Lung (tissue), 12 donors: Measurements from ENCODE around the gene TMC1. TPM values are rescaled to one million over a fixed set of nuclear protein-coding genes. Genes with fewer than 3 reads are reported as not detected.

Source experiments
- ATAC-seq: fragments of 200-7000 bp; cut with Tn5 transposase; one replicate; pipeline ENCODE4 v1.9.1; 2020; ENCODE audit warnings: moderate number of reproducible peaks; ENCODE audit not compliant: insufficient read depth, low FRiP score
- DNase-seq, 3 donors: peaks; one replicate each; pipeline ENCODE4 v3.0.0-alpha.2; 2013 to 2017
- H3K27ac ChIP-seq, 2 donors: one replicate each; pipeline ENCODE4 v1.5.1; 2013; ENCODE audit warnings: mild to moderate bottlenecking in 2 of 2, moderate library complexity in 2 of 2, control low read depth in 1 of 2, inconsistent platforms in 1 of 2, low read depth in 1 of 2, low read length in 1 of 2
- H3K27me3 ChIP-seq, 3 donors: one replicate each; pipeline ENCODE4 v1.5.1; 2013; ENCODE audit warnings: low read length in 2 of 3; ENCODE audit not compliant: control insufficient read depth in 3 of 3, insufficient read depth in 3 of 3
- H3K36me3 ChIP-seq, 4 donors: one replicate each; pipeline ENCODE4 v1.5.1; 2013; ENCODE audit warnings: low read length in 4 of 4, mild to moderate bottlenecking in 1 of 4, moderate library complexity in 1 of 4; ENCODE audit not compliant: control insufficient read depth in 4 of 4, insufficient read depth in 4 of 4
- H3K4me1 ChIP-seq, 5 donors: one replicate each; pipeline ENCODE4 v1.5.1; 2013; ENCODE audit warnings: low read length in 5 of 5, mild to moderate bottlenecking in 2 of 5, moderate library complexity in 1 of 5; ENCODE audit not compliant: control insufficient read depth in 5 of 5, insufficient read depth in 5 of 5
- H3K4me3 ChIP-seq: one replicate; pipeline ENCODE4 v1.5.1; 2013; ENCODE audit warnings: mild to moderate bottlenecking, control low read depth, moderate library complexity
- H3K9ac ChIP-seq, 2 donors: one replicate each; pipeline ENCODE4 v1.5.1; 2013; ENCODE audit warnings: low read length in 2 of 2, control low read depth in 1 of 2; ENCODE audit not compliant: insufficient read depth in 1 of 2
- H3K9me3 ChIP-seq, 4 donors: one replicate each; pipeline ENCODE4 v1.5.1; 2013; ENCODE audit warnings: low read length in 3 of 4, mild to moderate bottlenecking in 1 of 4, moderate library complexity in 1 of 4; ENCODE audit not compliant: control insufficient read depth in 4 of 4, insufficient read depth in 3 of 4
- WGBS, 2 donors: extraction: QIAGEN DNeasy Blood & Tissue Kit; methylation state at CpG; one replicate each; pipeline ENCODE4 v1.1.7; 2013; 5-methylcytosine and 5-hydroxymethylcytosine counted together
- polyA plus RNA-seq, 2 donors: library from polyadenylated mRNA; stranded (reverse); fragments of 200-250 nt; gene quantifications; one replicate each; pipeline ENCODE4 v1.2.1, GENCODE V29; 2013
- total RNA-seq, 2 donors: library from RNA; depleted of rRNA in 1 of 2; stranded (reverse); fragments of >200 nt in 1 of 2; gene quantifications; one replicate each; pipeline ENCODE4 v1.2.1, GENCODE V29; 2014 to 2021
- TF ChIP-seq, protein P1 (sequence below): IDR thresholded peaks from 2 replicates; pipeline ENCODE4 v1.5.1; 2012; ENCODE audit warnings: mild to moderate bottlenecking; ENCODE audit errors: control extremely low read depth, extremely low read depth
- donor health status: control.
- donor health status: control.
- donor health status: Bipolar disorder and iron deficiency.
- donor health status: healthy.
- donor health status: DM: yes; HTN: yes; CAD: no.

The TMC1 gene
- total and polyA plus RNA-seq, 4 donors = 0.10 to 0.82 (median 0.21) TPM; not detected in 1

- Histone ChIP-seq H3K4me1 (no peaks in the 10 kb centered on the region), H3K27ac (no peak overlapping the region), H3K36me3 (no peaks in the 10 kb centered on the region), H3K9me3 (no peaks in the 10 kb centered on the region), H3K4me3 (no peak overlapping the region), H3K9ac (no peak overlapping the region), H3K27me3 (peaks cover 0 to 2% (median 0%) of the 10 kb centered on the region in 3 donors)
- WGBS, 2 donors = 89 to 94% methylated on average over 7 of the region's 7 CpGs
- DNase-seq (no peak), ATAC-seq (no peak)
- TF ChIP-seq, protein P1, sequence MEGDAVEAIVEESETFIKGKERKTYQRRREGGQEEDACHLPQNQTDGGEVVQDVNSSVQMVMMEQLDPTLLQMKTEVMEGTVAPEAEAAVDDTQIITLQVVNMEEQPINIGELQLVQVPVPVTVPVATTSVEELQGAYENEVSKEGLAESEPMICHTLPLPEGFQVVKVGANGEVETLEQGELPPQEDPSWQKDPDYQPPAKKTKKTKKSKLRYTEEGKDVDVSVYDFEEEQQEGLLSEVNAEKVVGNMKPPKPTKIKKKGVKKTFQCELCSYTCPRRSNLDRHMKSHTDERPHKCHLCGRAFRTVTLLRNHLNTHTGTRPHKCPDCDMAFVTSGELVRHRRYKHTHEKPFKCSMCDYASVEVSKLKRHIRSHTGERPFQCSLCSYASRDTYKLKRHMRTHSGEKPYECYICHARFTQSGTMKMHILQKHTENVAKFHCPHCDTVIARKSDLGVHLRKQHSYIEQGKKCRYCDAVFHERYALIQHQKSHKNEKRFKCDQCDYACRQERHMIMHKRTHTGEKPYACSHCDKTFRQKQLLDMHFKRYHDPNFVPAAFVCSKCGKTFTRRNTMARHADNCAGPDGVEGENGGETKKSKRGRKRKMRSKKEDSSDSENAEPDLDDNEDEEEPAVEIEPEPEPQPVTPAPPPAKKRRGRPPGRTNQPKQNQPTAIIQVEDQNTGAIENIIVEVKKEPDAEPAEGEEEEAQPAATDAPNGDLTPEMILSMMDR = no peak
These were observed 292.7 kb downstream of the TMC1 start for GRCh38 chr9:72814083-72814597.

DNA sequence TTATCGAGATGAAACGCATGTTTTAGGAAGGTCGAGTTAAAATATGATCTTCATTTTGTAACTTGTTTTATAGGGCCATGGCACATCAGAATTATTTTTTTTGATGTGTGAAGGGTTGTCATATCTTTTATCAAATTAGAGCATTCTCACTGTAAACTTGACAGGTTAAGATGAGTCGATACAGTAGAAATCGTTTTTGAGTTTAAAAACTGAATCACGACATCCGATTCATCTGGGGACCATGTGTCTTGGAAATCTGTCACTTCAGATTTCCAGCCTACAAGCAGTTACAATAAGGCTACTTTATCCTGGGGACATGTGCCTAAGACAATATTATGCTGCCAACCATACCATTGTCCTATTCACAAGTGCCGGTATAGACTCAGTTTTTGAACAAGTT, 295.3 kb downstream of the TMC1 start:
- ATAC-seq = no peak
- 95 to 97% methylated on average over 8 of the region's 8 CpGs for WGBS, 2 donors
- H3K4me3 ChIP-seq = no peak overlapping the region
- H3K9me3 ChIP-seq = no peaks in the 10 kb centered on the region
- H3K27me3 ChIP-seq = peaks cover 0 to 2% (median 0%) of the 10 kb centered on the region in 3 donors
- no peaks in the 10 kb centered on the region for H3K4me1 ChIP-seq
- H3K36me3 ChIP-seq = no peaks in the 10 kb centered on the region
- no peak overlapping the region for H3K9ac ChIP-seq
- no peak overlapping the region for H3K27ac ChIP-seq
- no peak for DNase-seq
- TF ChIP-seq, protein P1 = no peak

- no peak overlapping the region for H3K4me3 ChIP-seq
- no peak for DNase-seq
- H3K9ac ChIP-seq = no peak overlapping the region
- no peaks in the 10 kb centered on the region for H3K4me1 ChIP-seq
- no peaks in the 10 kb centered on the region for H3K36me3 ChIP-seq
- no peak overlapping the region for H3K27ac ChIP-seq
- peaks cover 0 to 2% (median 0%) of the 10 kb centered on the region in 3 donors for H3K27me3 ChIP-seq
- H3K9me3 ChIP-seq = no peaks in the 10 kb centered on the region
- 78 to 83% methylated on average over 7 of the region's 7 CpGs for WGBS, 2 donors
- ATAC-seq = no peak
- TF ChIP-seq, protein P1 = no peak
These were observed 296.0 kb downstream of the TMC1 start for GRCh38 chr9:72817413-72817812.

GRCh38 chr9:72818385-72818784, 297.0 kb downstream of the TMC1 start:
- Histone ChIP-seq H3K9ac (no peak overlapping the region), H3K9me3 (no peaks in the 10 kb centered on the region), H3K27ac (no peak overlapping the region), H3K4me1 (no peaks in the 10 kb centered on the region), H3K27me3 (peaks cover 0 to 2% (median 2%) of the 10 kb centered on the region in 3 donors), H3K4me3 (no peak overlapping the region), H3K36me3 (no peaks in the 10 kb centered on the region)
- DNase-seq = no peak
- ATAC-seq = no peak
- TF ChIP-seq, protein P1 = no peak
- 87 to 91% methylated on average over 3 of the region's 3 CpGs for WGBS, 2 donors
